ENCODE measurements around the gene TMEM138.

DNA sequence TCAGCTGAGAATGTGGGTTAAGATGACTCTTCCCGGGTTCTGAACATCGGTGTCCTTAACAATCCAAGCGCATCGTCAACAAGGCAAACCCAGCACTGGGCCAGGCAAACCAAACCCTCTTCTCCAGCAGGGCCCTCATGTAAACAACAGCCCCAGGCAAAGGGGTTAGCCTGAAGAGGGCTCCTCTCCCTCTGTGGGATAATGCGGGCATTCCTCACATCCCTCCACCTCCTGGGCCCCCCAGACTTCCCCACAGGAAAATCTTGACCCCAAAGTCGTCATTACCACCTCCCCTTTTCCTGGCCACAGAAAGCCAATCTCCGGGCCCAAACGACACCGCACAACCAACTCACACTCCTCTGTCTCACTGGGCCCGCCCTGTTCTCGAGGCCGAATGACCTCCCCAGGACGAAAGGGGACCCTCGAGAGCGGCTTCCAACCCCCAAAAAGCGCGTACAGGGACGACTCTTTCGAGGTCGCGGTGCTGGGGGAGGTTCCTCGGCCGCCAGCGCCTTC, 29.8 kb upstream of the TMEM138 start:
- TF ChIP-seq SP1 (IDR thresholded peaks at IDR 0.05) (no peak), LEF1 (IDR thresholded peaks at IDR 0.05; ENCODE audit: borderline replicate concordance) (no peak)
